A673 (cell line): ENCODE data around the gene SLC26A1.

Experiments used
- CTCF ChIP-seq: fragments of 300-800, 200-600 bp; sonication (generic); conservative IDR thresholded peaks from 2 replicates; pipeline ENCODE4 v1.5.1; 2017; ENCODE audit warnings: low read depth, mild to moderate bottlenecking, antibody characterized with exemption, low read length, moderate library complexity, mixed read lengths
- EZH2 ChIP-seq: fragments of 200-600 bp; sonication (generic); IDR thresholded peaks from 2 replicates; pipeline ENCODE4 v1.6.1; 2017; ENCODE audit warnings: borderline replicate concordance, low read depth, mild to moderate bottlenecking, mixed read lengths, antibody characterized with exemption, low read length; ENCODE audit not compliant: poor library complexity, severe bottlenecking

GRCh38 chr4:1042352-1043055 is 49.3 kb upstream of the SLC26A1 start:
- TF ChIP-seq CTCF (no peak), EZH2 (no peak)
